ENCODE results near the gene LRR1.

- TF ChIP-seq POLR2AphosphoS5 (IDR thresholded peaks at IDR 0.05) (peak; percentile 90), POLR2A (IDR thresholded peaks at IDR 0.05) (peak; percentile 19)
These were observed 43.0 kb downstream of the LRR1 start for GRCh38 chr14:49641697-49642129.
